ENCODE results near the gene NKRF.

Gene NKRF

DNA sequence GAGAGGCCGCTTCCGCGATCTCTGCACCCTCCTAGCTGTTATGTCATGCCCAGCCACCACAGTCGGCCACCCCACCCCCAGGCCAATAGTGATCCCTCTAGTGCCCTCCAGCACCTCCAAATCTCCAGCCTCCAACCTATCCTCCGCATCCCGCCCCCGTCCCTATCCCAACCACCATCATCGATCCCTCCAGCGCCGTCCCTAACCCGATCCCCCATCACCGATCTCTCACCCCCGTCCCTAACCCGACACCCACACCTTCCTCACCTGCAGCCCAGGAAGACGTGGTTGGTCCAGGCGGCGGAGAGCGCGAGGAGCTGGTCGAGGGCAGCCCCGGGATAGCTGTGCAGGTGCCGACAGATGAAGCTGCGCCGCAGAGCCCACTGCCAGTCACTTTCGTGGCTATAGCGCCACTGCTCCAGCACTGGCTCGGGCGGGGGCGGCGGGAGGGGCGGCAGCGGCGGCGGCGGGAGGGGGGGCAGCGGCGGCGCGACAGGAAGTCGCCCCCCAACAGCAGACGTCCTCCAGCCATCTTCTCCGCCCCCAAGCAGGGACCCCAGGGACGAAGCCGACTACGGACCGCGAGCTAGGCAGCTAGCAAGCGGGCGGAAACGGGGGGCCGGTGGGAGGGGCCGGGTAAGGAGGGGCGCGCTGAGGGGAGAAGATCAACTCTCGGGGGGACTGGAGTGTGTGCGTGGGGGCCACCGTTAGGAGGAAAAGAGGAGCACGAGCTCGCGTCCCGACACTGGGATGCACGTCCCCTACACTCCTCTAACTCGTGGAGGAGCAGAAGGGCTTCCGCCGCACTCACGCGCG, 552 bp downstream of the NKRF start:
- no peak for DNase-seq

DNA sequence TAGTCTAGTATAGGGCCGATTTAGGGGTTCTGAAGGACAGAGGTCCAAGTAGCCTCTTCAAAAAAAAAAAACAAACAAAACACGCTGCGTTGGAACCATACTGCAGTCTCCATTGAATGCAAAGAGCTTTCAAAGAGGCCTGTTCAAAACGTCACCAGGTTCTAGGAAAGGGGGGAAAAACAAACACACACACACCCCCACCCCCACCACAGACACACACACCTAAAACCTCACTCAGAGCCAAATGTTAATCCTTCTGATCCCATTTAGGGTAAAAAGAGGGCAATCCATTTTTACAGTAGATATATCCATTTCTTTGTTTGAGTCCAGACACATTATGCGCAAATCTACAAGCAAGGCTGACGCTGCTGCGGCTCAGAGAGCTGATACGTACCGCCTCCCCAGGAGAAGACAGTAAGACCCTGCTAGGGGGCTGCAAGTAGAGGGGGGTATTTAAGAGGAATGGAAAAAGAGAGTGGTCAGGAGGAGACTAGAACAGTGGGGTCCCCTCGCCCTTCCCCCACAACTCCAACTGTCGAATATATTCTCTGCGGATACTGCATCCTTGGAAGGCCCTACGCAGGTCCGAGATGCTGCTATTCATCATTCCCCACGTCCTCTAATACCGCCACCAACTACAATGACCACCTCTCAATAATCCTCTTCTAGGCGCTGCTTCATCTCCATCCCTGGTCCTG, 1.3 kb downstream of the NKRF start:
- DNase-seq, result no peak

DNA sequence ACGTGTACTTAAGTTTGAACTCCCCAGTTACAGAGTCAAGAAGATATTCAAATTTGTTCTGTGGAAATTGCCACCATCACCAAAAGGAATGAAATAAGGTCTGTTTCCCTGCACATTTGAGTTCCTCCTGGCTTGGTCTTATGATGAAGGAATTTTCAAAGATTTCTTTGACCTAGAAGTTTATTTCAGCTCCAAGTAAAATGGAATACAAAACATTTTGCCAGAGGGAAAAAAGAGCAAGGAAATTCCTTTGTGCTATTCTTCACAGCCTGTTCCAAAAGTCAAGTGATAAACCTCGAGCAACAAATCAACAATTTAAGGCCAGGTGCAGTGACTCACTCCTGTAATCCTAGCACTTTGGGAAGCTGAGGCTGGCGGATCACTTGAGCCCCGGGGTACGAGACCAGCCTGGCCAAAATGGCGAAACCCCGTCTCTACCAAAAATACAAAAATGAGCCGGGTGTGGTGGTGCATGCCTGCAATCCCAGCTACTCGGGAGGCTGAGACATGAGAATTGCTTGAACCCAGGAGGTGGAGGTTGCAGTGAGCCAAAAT, 3.4 kb downstream of the NKRF start:
- DNase-seq, result no peak

DNA sequence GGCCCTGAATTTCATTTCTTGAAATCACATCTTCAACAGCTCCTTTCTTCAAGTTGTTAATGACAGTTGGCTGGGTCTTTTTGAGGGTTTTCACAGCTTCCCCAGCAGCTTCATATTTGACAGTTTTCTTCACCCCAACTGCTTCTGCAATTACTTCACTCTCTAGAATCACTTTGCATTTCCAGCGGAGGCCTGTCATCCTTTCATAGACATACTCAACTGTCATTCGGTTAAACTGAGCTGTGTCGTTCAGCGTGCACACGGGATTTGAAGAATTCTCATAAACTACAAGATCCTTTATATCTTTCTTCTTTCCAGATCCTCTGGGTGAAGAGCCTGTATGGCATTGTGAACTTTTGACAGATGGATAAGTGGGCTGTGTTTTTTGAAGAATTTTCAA, 16.4 kb downstream of the NKRF start:
- no peak for DNase-seq

DNA sequence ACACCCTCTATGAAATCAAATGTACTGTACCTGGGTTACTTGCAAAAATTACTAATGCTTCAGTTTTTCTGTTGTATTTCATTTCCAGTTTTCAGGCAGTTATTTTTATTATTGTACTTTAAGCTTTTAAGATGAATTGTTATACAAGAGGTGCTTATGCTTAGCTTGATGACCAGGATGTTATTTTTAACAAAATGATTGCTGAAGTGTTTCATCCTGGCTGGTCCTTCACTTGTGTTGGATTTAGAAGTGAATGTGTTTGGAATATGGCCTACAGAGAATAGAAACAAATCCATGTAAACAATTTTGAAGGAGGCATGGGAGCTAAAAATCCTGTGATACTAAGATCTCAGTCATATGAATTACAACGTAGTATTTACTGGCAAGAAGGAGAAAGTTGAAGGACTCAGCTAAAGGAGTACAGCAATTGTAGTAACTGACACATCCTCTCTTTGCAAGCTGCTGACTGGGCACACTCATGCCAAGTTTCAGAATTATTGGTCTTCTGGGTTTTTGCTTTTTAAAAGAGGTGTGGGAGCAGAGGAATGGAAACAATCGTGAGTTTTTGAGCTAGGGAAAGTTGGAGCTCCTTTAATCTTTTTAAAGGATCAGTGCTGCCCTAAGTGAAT, 22.7 kb downstream of the NKRF start:
- DNase-seq, result no peak

DNA sequence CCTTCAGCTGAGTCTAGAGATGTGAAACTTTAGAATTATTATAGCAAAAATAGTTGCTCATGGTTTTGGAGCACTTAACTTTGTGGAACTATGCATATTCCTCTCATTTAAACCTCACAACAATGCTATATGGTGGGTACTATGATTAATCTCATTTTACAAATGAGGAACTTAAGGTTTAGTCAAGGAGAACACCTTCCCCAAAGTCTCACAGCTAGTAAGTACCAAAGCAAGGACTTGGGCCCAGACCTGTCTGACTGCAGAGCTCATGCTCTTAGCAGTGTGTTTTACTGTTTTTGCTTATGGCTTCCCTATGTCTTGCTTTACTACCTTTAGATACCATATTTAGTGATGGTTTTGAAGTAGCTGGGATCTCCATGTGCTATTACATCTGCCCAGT, 26.8 kb downstream of the NKRF start:
- no peak for DNase-seq

DNA sequence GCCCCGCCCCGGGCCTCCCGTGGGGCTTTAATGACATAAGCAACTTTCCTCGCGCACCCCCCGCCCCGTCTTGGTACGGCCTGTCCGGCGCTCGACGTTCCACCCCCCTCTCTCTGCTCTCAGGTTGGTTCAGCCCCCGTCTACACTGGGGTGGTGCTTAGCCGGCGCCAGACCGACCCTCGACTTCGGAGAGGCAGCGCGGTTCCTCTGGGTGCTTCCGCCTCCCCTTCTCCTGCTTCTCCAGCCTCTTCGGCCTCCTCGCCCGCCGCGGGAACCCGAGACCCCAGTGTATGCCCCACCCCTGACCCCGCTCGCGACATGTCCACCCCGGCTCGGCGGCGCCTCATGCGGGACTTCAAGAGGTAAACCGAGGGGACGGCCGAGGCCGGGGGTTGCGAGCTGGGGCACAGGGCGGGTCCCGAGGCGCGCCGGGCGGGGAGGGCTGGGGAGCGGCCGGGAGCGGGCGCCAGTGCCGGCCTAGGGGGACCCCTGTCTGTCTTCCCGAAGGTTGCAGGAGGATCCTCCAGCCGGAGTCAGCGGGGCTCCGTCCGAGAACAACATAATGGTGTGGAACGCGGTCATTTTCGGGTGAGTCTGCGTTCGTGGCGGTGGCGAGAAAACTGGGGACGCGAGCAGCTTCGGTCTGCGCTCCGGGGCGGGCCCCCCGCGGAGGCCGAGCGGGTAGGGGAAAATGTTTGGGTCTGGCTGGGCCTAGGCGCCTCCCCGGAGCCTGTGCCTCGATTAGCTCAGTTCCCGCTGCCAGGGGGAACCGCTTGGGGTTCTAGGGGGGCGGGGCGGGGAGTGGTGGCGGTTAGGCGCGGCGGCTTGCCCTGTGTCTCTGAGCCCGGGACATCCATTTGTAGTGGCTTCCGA, 31.6 kb downstream of the NKRF start, which contains the start of gene UBE2A:
UBE2A (plus strand) TSS at position 170 of the 873 bp plus-strand sequence; CDS start at position 319, 149 bp downstream.
- DNase-seq, result peak; percentile 87

DNA sequence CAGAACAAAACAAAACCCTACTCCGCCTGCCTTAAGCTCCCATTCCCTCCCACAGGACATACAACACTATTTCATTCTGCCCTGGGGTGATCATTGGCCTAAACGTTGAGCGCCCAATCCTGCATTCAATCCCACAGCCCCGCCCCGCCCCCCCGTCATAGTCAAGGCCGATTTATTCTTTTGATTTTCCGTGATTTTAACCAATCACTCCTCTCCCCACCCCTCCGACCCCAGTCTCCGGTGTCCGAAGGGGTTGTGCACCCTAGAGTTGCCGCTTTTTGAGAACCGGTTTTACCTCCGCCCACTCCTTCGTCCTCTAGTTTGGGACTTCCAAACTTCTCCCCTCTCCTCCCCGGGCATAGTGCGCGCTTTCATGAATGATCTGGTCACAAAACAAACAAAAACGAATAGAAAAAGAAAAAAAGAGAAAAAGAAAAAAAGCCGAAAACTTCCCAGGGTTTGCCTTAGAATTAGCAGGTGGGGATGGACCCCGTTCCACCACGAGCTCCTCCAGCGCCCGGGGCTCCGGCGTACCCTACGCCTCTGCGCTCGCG, 32.3 kb downstream of the NKRF start:
- DNase-seq, result no peak

DNA sequence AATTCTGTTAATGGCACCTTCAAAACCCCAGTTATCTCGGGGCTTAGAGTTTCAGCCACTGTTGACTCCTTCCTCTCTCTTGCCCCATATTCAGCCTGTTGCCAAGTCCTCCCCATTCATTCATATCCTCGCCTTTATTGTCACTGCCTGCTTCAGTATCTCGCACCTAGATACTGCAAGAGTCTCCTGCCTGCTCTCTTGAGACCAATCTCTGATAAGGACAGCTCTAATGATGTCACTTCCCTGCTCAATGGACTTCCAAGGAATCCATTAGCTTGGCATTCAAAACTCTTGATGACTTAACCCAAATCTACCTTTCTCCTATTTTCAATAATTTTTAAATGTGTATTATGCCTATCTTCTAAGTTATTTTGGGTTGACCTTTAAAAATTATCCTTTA, 33.0 kb downstream of the NKRF start:
- no peak for DNase-seq

DNA sequence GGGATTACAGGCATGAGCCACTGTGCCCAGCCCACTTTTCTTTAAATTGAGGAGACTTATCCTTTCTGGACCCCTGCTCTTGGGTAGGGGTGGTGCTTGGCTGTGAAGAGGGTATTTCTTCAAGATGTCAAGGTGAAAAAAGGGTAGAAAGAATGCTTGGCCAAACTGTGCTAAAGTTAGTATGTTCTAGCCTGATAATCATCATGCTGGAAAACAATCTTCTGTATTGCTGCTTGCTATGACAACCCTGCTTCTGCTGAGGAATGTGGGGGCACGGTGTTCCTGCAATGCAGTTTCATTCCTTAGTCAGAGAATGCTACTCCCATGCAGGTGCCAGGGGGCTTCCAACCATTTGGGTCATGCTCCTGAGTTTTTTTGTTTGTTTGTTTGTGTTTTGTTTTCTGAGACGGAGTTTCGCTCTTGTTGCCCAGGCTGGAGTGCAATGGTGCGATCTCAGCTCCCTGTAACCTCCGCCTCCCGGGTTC, 35.8 kb downstream of the NKRF start:
- no peak for DNase-seq

DNA sequence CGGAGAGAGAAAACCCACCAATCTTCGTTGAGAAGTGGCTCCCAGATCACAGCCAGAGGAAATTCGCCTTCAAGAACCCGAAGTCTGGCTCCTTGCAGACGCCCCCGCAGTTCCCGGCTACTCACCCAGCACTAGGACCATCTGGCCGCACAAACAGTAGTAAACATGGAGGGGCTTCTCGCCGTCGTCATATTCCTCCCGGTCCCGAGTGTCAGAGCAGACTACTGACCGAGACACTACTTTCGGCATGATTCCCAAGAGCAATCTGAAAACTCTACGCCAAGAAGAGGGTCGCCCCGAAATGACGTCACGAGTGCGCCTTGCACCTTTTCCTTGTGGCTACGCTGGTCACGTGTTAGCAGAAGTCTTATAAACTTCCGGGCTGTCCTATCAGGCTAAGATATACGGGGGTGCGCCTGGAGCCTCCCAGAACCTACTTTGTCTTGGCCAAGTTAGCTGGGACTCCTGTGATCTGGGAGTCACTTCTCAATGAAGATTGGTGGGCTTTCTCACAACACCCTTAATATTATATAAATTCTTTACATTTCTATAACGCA, 41.0 kb downstream of the NKRF start, which contains the start of gene STEEP1:
STEEP1 (minus strand) TSS at position 303 of the 557 bp plus-strand sequence; CDS start at position 249, 54 bp downstream.
- DNase-seq, result peak; percentile 81

DNA sequence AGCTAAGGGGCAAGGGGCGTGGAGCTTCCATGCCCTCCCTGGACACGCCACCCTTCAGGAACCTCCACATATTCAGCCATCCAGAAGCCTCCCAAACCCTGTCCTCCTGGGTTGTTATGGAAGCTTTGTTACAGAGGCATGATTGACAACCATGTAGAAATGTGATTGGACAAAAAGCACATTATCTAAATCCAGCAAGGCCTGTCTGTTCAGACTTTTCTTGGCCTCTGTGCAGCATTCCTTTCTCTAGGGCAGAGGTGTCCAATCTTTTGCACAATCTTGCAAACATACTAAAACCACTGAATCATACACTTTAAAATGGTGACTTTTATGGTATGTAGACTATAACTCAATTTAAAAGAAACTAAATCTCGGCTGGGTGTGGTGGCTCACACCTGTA, 53.7 kb downstream of the NKRF start:
- no peak for DNase-seq

DNA sequence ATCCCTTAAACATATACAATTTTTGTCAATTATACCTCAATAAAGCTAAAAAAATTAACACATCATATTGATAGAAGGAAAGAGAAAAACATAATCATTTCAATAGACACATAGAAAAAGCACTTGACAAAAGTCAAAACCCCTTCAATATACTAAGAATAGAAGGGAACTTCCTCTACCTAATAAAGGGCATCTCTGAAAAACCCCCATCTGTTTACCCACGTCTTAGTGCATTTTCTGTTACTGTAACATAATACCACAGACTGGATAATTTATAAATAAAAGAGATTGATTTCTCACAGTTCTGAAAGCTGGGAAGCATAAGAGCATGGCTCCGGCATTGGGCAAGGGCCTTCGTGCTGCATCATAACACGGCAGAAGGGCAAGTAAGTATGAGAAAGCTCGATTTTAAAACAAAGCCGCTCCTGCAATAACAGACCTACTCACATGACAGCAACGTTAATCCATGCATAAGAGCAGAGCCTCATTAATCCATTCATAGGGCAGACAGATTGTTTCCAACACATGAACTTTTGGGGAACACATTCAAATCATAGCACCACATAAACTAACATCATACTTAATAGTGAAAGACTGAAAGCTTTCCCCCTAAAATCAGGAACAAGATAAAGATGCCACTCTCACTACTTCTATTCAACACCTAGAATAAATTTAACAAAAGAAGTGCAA, 56.8 kb downstream of the NKRF start:
- no peak for DNase-seq

DNA sequence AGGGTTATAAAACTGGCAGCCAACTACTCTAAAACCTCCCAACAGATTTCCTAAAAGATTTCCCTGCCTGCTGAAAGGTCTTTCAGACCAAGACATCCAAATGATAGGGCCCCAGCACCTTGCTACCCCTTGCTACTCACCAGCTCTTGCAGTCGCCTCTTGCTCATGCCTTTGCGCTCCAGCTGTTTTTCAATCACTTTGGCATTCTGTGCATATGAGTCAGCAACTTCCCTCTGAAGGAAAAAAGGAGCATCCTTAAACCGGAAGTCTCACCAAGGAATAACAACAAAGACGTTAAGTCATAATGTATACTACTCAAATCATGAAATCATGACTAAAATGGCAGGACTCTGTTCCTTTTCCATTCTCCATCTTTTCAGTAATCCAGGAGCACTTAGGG, 65.0 kb downstream of the NKRF start:
- no peak for DNase-seq

DNA sequence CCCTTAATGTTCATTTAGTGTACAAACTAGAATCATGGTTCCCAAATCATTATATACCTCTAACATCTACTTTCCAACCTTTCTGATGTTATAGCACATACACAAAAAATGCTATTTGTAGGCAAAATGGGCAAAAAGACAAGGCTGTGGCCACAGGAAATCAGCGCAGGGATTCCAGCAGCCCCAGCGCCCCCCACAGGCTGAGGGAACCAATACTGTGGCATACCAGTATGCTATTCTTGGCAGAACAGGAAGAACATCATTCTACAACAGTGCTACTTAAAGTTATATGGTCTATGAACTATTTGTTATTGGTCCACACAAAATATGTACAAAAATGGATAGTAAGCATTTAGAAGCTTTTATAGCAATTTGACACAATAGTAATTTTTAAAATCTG, 66.4 kb downstream of the NKRF start:
- no peak for DNase-seq
